PFSK-1 (cell line): Measurements from ENCODE around the gene PHETA1.

ENCODE experiments used
- FOXP2 ChIP-seq: optimal IDR thresholded peaks from 2 replicates; pipeline ENCODE3; 2011; ENCODE audit warnings: borderline replicate concordance, control low read depth, inconsistent platforms; ENCODE audit not compliant: insufficient read depth; ENCODE audit errors: extremely low read length, extremely low read depth
- POLR2AphosphoS5 ChIP-seq: IDR thresholded peaks from 2 replicates; pipeline ENCODE4 v1.6.1; 2012; ENCODE audit warnings: low read depth, mild to moderate bottlenecking, control low read depth, low read length, moderate library complexity
- SIN3A ChIP-seq: IDR thresholded peaks from 2 replicates; pipeline ENCODE4 v1.6.1; 2012; ENCODE audit warnings: mild to moderate bottlenecking, low read length, moderate library complexity, borderline replicate concordance; ENCODE audit not compliant: insufficient read depth
- TAF1 ChIP-seq: IDR thresholded peaks from 2 replicates; pipeline ENCODE4 v1.6.1; 2012; ENCODE audit warnings: low read length, control low read depth, borderline replicate concordance; ENCODE audit not compliant: insufficient read depth
- TF ChIP-seq, protein P1 (sequence below), 2 experiments: IDR thresholded peaks; 2 replicates each; pipeline versions ENCODE4 v1.6.1 to v1.8.0; 2011 to 2012; ENCODE audit warnings: low read depth in 2 of 2, low read length in 2 of 2, control low read depth in 1 of 2, inconsistent platforms in 1 of 2, mild to moderate bottlenecking in 1 of 2, moderate library complexity in 1 of 2; ENCODE audit not compliant: insufficient read depth in 1 of 2

DNA sequence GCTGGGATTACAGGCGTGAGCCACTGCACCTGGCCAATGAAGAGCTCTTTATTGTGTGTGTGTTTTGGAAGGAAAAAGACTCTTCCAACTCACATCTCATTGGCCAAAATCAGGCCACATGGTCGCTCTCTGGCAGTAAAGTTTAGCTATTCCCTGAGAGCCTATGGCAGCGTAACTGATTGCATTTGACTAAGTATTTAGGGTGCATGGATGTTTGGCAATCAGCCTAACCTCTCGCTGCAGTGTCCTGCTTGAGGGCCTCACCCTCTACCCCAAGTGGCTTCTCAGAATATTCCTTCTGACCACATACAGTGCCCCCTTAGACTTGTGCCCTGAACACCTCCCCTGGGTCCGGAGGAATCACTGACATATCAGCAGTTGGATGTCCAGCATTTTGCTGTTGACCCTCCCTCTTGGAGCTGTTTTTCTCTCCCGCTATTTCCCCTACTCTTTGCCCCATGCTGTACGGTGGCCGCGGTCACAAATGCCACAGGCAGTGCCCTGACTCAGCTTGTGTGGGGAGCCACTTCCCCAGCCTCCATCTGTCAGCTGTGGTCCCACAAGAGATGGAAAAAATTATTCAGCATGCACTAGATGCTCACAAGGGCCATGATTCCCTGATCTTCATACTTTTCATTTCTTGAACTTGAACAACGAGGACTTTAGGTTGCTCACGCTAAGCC is 9.5 kb downstream of the PHETA1 start:
- TF ChIP-seq SIN3A (no peak), POLR2AphosphoS5 (no peak), TAF1 (no peak), FOXP2 (no peak)
- TF ChIP-seq, protein P1, sequence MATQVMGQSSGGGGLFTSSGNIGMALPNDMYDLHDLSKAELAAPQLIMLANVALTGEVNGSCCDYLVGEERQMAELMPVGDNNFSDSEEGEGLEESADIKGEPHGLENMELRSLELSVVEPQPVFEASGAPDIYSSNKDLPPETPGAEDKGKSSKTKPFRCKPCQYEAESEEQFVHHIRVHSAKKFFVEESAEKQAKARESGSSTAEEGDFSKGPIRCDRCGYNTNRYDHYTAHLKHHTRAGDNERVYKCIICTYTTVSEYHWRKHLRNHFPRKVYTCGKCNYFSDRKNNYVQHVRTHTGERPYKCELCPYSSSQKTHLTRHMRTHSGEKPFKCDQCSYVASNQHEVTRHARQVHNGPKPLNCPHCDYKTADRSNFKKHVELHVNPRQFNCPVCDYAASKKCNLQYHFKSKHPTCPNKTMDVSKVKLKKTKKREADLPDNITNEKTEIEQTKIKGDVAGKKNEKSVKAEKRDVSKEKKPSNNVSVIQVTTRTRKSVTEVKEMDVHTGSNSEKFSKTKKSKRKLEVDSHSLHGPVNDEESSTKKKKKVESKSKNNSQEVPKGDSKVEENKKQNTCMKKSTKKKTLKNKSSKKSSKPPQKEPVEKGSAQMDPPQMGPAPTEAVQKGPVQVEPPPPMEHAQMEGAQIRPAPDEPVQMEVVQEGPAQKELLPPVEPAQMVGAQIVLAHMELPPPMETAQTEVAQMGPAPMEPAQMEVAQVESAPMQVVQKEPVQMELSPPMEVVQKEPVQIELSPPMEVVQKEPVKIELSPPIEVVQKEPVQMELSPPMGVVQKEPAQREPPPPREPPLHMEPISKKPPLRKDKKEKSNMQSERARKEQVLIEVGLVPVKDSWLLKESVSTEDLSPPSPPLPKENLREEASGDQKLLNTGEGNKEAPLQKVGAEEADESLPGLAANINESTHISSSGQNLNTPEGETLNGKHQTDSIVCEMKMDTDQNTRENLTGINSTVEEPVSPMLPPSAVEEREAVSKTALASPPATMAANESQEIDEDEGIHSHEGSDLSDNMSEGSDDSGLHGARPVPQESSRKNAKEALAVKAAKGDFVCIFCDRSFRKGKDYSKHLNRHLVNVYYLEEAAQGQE (IDR thresholded peaks at IDR 0.05; ENCODE audit: insufficient read depth in 1 of 2, low read depth in 2 of 2, low read length in 2 of 2), result no peak
